Stimulated activated CD4-positive, alpha-beta T cell treated with anti-CD3 and anti-CD28 coated beads, Interleukin-4, amount 100 ng/mL, for 4 hours (primary cell): ENCODE results near the gene CA10.

Experiments used
- DNase-seq, 2 experiments: peaks; one replicate each; pipeline ENCODE4 v3.0.0-alpha.2; 2020

Gene CA10

GRCh38 chr17:52145476-52145875 lies 13.0 kb downstream of the CA10 start:
- no peak for DNase-seq

GRCh38 chr17:52143542-52143941 lies 15.0 kb downstream of the CA10 start:
- no peak for DNase-seq

- no peak for DNase-seq
These were observed 17.9 kb downstream of the CA10 start for GRCh38 chr17:52140601-52141000.

GRCh38 chr17:52138752-52139151 lies 19.8 kb downstream of the CA10 start:
- no peak for DNase-seq

GRCh38 chr17:52138350-52138749 lies 20.2 kb downstream of the CA10 start:
- DNase-seq: no peak

- DNase-seq: no peak
These were observed 22.3 kb downstream of the CA10 start for GRCh38 chr17:52136166-52136565.

GRCh38 chr17:52134641-52135040 lies 23.9 kb downstream of the CA10 start:
- no peak for DNase-seq

GRCh38 chr17:52128721-52129120 lies 29.8 kb downstream of the CA10 start:
- DNase-seq: no peak

GRCh38 chr17:52124993-52125392 lies 33.5 kb downstream of the CA10 start:
- no peak for DNase-seq

GRCh38 chr17:52124561-52124960 lies 34.0 kb downstream of the CA10 start:
- no peak for DNase-seq

- DNase-seq: no peak
These were observed 38.0 kb downstream of the CA10 start for GRCh38 chr17:52120465-52120864.

GRCh38 chr17:52110923-52111581 lies 47.5 kb downstream of the CA10 start:
- DNase-seq: no peak

GRCh38 chr17:52106638-52107261 lies 51.8 kb downstream of the CA10 start:
- peak in 1 of 2 experiments; percentile 28 for DNase-seq

- DNase-seq: no peak
These were observed 52.4 kb downstream of the CA10 start for GRCh38 chr17:52106072-52106471.

GRCh38 chr17:52105591-52105990 lies 52.9 kb downstream of the CA10 start:
- DNase-seq: no peak

- DNase-seq: no peak
These were observed 62.5 kb downstream of the CA10 start for GRCh38 chr17:52096056-52096455.

- no peak for DNase-seq
These were observed 74.3 kb downstream of the CA10 start for GRCh38 chr17:52084176-52084575.

GRCh38 chr17:52079496-52079895 lies 79.0 kb downstream of the CA10 start:
- DNase-seq: no peak

- DNase-seq: no peak
These were observed 86.8 kb downstream of the CA10 start for GRCh38 chr17:52071712-52072111.

GRCh38 chr17:52064791-52065211 lies 93.7 kb downstream of the CA10 start:
- DNase-seq: no peak

- DNase-seq: no peak
These were observed 109.0 kb downstream of the CA10 start for GRCh38 chr17:52049496-52049895.

GRCh38 chr17:52049051-52049450 lies 109.5 kb downstream of the CA10 start:
- DNase-seq: no peak

GRCh38 chr17:52048137-52048898 lies 110.2 kb downstream of the CA10 start:
- no peak for DNase-seq

- DNase-seq: no peak
These were observed 111.4 kb downstream of the CA10 start for GRCh38 chr17:52047086-52047485.
